ENCODE measurements around the gene GALNT7.
"Not testable (repeated sequence)": the region's sequence is repeated elsewhere in the genome, so short reads cannot be mapped to it uniquely, and the experiment has no call there.

GALNT7 gene, protein sequence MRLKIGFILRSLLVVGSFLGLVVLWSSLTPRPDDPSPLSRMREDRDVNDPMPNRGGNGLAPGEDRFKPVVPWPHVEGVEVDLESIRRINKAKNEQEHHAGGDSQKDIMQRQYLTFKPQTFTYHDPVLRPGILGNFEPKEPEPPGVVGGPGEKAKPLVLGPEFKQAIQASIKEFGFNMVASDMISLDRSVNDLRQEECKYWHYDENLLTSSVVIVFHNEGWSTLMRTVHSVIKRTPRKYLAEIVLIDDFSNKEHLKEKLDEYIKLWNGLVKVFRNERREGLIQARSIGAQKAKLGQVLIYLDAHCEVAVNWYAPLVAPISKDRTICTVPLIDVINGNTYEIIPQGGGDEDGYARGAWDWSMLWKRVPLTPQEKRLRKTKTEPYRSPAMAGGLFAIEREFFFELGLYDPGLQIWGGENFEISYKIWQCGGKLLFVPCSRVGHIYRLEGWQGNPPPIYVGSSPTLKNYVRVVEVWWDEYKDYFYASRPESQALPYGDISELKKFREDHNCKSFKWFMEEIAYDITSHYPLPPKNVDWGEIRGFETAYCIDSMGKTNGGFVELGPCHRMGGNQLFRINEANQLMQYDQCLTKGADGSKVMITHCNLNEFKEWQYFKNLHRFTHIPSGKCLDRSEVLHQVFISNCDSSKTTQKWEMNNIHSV

GRCh38 chr4:173168396-173169177 is at the start of gene GALNT7:
Gene GALNT7 (plus strand): TSS chr4:173168811. CDS start chr4:173168836, 25 bp downstream.
- DNase-seq (ENCODE audit: low spot score) = peak; percentile 58

DNA sequence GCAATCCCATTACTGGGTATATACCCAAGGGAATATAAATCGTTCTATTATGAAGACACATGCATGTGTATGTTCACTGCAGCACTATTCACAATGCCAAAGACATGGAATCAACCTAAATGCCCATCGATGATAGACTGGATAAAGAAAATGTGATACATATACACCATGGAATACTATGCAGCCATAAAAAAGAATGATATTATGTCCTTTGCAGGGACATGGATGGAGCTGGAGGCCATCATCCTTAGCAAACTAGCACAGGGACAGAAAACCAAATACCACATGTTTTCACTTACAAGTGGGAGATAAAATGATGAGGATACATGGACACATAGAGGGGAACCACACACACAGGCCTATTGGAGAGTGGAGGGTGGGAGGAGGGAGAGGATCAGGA is 49.8 kb upstream of the GALNT7 start:
- DNase-seq (ENCODE audit: low spot score) = not testable (repeated sequence)

GRCh38 chr4:173119818-173120217 is 48.8 kb upstream of the GALNT7 start:
- DNase-seq (ENCODE audit: low spot score) = no peak

- no peak for DNase-seq (ENCODE audit: low spot score)
Measured at GRCh38 chr4:173121076-173121561, 47.5 kb upstream of the GALNT7 start.

DNA sequence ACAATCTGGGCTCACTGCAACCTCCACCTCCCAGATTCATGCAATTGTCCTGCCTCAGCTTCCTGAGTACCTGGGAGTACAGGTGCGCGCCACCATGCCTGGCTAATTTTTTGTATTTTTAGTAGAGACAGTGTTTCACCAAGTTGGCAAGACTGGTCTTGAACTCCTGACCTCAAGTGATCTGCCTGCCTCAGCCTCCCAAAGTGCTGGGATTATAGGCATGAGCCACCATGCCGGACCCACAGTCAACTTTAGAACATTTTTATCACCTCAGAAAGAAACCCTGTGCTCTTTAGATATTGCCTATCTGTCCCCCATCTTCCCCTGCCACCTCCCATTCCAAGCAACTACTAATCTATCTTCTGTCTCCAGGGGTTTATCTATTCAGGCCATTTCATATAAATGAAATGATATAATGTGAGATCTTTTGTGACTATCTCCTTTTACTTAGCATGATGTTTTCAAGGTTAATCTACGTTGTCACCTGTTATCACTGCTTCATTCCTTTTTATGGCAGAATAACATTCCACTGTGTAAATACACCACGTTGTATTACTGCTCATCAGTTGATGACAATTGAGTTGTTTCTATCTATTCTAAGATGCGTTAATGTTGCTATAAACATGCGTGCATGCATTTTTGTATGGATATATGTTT is 44.3 kb upstream of the GALNT7 start:
- no peak for DNase-seq (ENCODE audit: low spot score)

DNA sequence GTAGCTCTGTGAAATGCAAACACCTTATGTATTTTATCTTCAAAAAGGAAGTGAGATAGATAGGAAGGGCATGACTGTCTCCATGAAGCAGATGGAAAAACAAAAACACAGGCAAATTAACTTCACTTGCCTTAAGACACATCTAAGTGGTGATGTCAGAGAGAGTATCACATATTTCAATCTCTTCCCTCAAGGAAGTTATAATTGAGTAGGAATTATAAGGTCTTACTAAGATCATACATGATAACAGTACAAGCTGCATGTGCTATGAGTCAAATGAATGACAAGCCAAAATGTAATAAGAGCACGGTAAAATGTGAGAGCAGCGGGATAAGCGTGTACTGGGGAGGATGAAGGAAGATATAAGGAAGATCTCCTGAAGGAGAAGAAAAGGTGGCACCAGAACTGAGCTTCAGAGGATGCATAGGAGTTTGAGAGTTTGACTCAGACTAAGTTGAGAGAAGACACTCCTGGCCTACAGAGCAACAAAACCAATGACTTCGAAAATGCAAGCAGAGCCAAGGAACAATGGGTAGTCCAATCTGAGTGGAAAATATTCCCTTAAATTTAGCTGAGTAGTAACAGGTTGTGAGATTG is 43.3 kb upstream of the GALNT7 start:
- DNase-seq (ENCODE audit: low spot score) = no peak

DNA sequence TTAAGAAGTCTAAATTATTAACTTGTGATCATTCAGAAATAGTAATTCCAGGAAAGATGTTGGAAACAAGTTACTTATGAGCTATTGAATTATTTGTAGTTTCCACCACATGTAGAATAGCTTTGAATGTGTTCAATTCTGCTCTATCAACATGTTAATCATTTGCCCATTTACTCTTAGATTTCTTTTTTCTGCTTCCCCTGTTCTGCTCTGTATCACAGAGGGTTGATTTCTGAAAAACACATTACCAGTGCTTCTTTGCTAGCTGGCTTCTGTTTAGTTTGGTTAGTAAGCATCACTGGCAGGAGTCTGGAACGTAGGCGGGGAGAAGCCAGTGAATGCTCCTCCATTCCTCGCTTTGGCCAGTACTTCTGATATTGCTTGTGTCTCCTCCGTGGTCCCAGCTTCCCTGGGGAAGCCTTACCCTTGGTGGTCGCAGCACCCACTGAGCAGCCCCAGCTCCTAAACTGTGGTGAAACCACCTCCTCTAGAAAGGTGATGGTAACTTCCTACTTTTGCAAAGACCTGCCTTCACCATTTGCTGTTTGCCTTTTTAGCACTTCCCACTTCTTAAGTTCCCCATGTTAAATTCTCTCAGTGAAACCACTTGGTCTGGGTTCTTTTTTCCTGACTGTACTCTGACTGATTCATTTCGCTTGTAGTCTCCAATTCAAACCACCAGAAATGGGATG is 40.3 kb upstream of the GALNT7 start:
- DNase-seq (ENCODE audit: low spot score) = no peak

GRCh38 chr4:173130687-173131086 is 37.9 kb upstream of the GALNT7 start:
- no peak for DNase-seq (ENCODE audit: low spot score)

DNA sequence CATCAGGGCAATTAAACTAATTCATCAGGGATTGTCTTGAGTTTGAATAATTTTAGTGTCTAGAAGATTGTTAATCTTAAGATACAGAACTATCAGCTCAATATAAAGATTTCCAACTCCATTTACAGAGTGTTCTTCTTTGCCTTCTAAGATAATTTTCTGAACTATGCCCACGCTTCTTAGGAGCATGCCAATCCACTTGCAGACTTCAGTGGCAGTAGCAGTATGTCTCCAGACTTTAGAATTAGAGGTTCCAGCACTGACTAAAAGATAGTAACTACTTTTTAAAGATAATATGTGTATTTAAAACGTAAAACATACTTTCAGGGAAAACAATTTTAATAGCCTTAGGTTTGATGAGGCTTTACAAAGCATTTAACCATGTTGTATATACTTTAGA is 34.2 kb upstream of the GALNT7 start:
- DNase-seq (ENCODE audit: low spot score) = no peak

- no peak for DNase-seq (ENCODE audit: low spot score)
Measured at GRCh38 chr4:173135241-173135847, 33.3 kb upstream of the GALNT7 start.

DNA sequence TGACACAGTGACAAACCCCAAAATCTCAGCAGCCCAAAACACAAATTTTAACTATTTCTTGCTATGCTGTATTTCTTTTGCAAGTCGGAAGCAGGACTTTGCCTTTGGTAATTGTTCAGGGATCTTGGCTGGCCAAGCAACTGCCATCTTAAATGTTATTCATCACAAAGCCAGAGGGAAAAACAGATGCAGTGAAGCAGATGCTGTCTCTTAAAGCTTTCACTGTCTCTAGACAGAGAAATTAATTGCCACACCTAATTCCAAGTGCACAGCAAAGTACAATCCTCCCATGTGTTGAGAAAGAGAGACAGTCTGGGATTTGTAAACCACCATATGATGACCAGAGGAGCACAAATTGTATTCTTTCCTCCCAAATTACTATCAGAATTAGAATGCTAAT is 30.0 kb upstream of the GALNT7 start:
- DNase-seq (ENCODE audit: low spot score) = no peak

GRCh38 chr4:173139561-173139960 is 29.1 kb upstream of the GALNT7 start:
- no peak for DNase-seq (ENCODE audit: low spot score)

DNA sequence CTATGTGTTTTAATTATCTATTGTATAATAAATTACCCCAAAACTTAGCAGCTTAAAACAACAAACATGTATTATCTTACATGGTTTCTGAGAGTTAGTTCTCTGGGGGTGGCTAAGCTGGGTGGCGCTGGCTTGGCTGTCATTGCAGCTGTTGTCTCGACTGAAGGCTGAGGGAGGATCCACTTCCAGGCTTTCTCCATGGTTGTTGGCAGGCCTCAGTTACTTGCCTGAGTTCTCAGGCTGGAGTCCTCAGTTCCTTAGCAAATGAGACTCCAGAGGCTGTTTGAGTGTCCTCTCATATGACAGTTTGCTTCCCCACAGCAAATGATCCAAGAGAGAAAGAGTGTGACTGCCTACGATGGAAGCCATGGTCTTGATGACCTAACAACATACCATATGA is 23.5 kb upstream of the GALNT7 start:
- no peak for DNase-seq (ENCODE audit: low spot score)

DNA sequence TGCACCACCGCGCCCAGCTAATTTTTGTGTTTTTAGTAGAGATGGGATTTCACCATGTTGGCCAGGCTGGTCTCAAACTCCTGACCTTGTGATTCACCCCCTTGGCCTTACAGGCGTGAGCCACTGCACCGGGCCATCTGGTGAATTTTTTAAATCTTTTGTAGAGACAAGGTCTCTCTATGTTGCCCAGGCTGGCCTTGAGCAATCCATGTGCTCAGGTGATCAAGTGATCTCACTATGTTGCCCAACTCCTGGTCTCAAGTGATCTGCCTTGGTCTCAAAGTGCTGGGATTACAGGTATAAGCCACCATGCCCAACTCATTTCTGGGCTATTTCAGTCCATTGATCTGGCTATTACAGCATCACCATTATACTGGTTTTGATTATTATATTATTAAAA is 22.2 kb upstream of the GALNT7 start:
- DNase-seq (ENCODE audit: low spot score) = no peak

- DNase-seq (ENCODE audit: low spot score) = no peak
Measured at GRCh38 chr4:173151496-173151895, 17.1 kb upstream of the GALNT7 start.

GRCh38 chr4:173152104-173152503 is 16.5 kb upstream of the GALNT7 start:
- no peak for DNase-seq (ENCODE audit: low spot score)

DNA sequence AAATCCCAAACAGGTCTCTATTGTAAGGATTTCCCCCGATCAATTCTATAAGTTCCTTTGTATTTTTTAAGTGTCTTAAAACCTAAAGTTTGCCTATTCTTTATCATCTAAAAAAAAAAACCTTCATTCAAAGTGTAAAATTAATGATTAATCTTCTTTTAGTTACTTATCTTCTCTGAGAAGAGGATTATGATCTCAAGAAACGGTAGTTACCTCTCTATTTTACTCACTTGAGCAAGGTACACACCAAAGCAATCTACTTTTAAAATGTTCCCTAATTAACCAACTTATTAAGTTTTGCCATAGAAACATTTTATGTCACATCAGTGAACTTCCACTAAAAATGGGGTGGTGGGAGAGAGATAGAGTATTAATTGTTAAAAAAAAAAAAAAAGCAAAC is 15.2 kb upstream of the GALNT7 start:
- no peak for DNase-seq (ENCODE audit: low spot score)

DNA sequence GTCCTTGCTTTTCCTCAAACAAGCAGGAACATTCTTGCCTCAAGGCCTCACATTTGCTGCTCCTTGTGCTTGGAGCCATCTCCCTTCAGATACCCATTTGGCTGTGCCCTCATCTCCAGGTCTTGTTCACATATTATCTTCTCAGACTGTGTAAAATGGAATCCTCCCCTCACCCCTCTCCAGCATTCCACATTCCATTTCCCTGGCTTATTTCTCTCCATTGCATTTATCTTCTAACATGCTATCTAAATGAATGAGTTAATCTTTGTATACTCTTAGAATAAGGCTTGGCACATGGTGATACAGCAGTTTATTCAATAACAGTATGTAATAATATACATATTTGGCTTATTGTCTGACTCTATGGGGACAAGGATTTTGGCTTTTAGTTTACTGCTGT is 8.8 kb upstream of the GALNT7 start:
- no peak for DNase-seq (ENCODE audit: low spot score)

- no peak for DNase-seq (ENCODE audit: low spot score)
Measured at GRCh38 chr4:173160871-173161270, 7.7 kb upstream of the GALNT7 start.

GRCh38 chr4:173161311-173161710 is 7.3 kb upstream of the GALNT7 start:
- no peak for DNase-seq (ENCODE audit: low spot score)

GRCh38 chr4:173165706-173166105 is 2.9 kb upstream of the GALNT7 start:
- DNase-seq (ENCODE audit: low spot score) = no peak

Data from CD4-positive, alpha-beta T cell treated with Interleukin-6 at 100 ng/mL for 8 hours (primary cell).